HG03439 (cell line): Measurements from ENCODE around the gene ABCD1.
"Not testable (repeated sequence)": the region's sequence is repeated elsewhere in the genome, so short reads cannot be mapped to it uniquely, and the experiment has no call there.

Source experiments
- ATAC-seq: cut with Tn5 transposase; IDR thresholded peaks from one replicate; pipeline ENCODE4 v1.9.1; 2021; ENCODE audit warnings: mild to moderate bottlenecking, moderate library complexity; ENCODE audit not compliant: unreplicated experiment

Gene ABCD1

DNA sequence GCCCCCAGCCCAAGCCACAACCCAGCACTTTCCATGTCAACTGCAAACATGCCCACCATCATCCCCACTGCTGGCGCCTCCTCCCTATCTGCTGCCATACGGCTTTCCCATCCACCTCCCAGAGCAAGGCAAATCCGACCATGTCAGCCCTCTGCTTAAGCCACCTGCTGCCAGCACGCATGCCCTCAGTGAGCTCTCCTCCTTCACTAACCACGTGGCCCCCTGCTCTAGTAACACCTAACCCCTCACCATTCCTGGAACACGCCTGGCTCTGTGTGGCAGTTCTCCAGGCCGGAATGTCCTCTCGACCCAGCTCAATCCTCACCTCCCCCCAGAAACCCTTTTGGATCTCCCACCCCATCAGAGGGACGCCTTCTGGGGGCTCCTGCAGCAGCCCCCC lies 17.9 kb upstream of the ABCD1 start:
- no peak for ATAC-seq

- no peak for ATAC-seq
These were observed 17.2 kb upstream of the ABCD1 start for GRCh38 chrX:153707406-153707805.

GRCh38 chrX:153708415-153708814 lies 16.2 kb upstream of the ABCD1 start:
- ATAC-seq = no peak

DNA sequence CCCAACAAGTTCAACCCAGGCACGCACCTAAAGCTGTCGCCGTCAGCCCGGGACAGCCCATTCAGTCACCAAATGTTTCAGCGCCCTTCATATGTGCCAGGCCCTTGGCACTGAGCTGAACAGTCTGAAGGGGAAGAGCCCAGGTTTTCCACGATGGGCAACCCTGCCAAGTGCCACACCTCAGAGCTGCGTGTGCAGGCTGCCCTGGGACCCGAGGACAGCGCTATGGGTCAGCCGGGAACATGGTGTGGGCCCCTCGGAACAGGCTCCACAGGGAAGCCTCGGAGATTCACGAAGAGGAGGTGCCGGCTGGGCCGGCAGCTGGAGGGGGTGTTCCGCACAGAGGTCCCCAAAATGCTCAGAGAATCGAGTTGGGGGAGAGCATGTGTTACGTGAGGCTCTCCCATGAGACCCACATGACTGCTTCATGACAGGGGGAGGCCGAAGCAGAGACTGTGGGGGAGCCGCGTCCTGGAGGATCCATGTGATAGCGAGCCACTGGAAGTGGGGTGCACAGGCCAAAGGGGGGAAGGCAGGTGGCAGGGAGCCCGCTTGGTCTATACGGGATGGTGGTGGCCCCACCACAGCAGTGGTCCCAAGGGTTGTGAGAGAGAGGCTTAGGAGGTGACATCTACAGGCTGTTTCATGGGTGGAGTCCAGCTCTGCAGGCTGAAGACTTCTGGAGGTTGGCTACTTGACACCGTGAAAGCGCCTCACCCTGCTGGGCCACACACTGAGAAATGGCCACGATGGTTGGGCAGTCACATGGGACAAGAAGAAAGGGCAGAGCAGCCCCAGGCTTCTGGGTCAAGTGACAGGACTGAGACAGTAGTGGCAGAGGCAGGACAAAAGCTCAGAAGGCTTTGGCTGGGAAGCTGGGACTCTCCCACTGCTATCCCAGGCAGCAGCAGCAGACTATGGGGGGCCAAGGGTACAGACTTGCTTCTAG lies 14.7 kb upstream of the ABCD1 start:
- no peak for ATAC-seq

GRCh38 chrX:153714256-153714655 lies 10.4 kb upstream of the ABCD1 start:
- ATAC-seq = no peak

GRCh38 chrX:153717445-153717844 lies 7.2 kb upstream of the ABCD1 start:
- ATAC-seq = no peak

DNA sequence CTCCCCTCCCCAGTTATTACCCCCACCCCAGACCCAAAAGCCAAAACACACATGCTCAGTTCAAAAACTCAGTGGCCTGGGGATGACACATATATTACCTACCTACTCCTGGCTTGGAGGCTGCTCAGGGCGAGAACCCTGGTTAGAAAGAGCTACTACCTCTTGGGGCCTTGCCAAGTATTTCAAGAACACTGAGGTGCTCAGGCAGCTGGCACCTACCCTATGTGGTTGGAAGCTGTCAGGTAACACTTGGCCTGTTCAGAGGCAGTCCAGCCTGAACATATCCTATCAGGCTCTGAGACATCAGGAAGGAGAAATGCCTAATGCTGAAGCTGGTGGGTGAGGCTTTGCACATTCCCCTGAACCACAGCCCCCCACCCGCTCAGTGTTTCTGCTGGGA lies 5.4 kb upstream of the ABCD1 start:
- ATAC-seq = no peak

- no peak for ATAC-seq
These were observed 5.0 kb upstream of the ABCD1 start for GRCh38 chrX:153719701-153720100.

DNA sequence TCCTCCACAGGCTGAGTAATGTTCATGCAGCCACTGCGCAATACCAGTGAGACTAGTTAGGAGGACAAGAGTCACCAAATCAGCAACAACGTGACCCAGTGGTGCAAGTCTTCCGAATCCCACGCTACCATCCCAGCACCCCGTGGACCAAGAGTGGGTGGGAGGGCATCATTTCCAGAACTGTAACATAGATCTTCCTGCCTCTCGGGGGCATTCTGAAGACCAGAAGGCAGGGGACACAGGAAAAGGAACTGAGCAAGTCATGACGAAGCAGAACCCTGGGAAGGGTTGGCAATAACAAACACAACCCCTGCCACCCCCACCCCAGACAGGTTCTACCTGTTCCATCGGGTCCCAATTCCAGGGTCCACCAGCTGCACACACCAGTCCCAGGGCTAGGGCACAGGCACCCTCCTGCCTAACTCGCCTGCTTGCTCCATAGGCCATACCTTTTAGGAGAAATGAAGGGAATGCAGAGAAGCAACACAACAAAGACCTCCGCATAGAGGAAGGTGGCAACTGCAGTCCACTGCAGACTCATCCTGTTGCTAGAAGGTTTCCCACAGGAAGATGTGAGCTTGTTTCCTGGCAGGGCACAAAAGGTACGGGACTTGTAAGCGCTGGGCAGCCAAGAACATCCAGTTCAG lies 1.8 kb upstream of the ABCD1 start:
- no peak for ATAC-seq

- peak; percentile 34 for ATAC-seq
These were observed 1.1 kb upstream of the ABCD1 start for GRCh38 chrX:153723351-153724251.

GRCh38 chrX:153725039-153725831 lies 579 bp downstream of the ABCD1 start:
- no peak for ATAC-seq

DNA sequence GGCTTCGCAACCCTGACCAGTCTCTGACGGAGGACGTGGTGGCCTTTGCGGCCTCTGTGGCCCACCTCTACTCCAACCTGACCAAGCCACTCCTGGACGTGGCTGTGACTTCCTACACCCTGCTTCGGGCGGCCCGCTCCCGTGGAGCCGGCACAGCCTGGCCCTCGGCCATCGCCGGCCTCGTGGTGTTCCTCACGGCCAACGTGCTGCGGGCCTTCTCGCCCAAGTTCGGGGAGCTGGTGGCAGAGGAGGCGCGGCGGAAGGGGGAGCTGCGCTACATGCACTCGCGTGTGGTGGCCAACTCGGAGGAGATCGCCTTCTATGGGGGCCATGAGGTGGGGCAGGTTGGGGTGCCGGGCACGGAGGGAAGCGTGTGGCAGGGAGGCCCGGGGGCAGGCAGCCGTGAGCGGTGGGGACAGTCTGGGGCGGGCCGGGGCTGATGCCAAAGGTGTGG lies 1.2 kb downstream of the ABCD1 start:
- ATAC-seq = no peak

- peak; percentile 47 for ATAC-seq
These were observed 1.8 kb downstream of the ABCD1 start for GRCh38 chrX:153726286-153727122.

GRCh38 chrX:153727123-153727931 lies 2.7 kb downstream of the ABCD1 start:
- no peak for ATAC-seq

DNA sequence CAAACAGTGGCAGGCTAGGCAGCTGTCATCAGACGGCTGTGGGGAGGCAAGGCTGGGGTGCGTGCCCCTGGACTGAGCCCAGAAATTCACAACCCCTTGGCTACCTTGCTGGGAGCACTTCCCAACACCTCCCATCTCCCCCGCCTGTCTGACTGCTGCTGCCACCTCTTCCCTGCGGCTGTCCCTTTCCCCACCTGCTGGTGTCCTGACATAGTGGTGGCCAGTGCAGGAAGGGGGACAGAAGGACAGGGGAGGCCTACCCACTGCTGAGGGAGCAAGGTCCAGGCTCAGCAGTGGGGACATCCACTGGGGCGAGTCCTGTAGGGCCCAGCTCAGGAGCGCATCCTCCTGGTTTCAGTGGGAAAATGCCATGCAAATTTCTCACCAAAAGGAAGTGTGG lies 3.4 kb downstream of the ABCD1 start:
- no peak for ATAC-seq

- no peak for ATAC-seq
These were observed 4.4 kb downstream of the ABCD1 start for GRCh38 chrX:153728951-153729631.

DNA sequence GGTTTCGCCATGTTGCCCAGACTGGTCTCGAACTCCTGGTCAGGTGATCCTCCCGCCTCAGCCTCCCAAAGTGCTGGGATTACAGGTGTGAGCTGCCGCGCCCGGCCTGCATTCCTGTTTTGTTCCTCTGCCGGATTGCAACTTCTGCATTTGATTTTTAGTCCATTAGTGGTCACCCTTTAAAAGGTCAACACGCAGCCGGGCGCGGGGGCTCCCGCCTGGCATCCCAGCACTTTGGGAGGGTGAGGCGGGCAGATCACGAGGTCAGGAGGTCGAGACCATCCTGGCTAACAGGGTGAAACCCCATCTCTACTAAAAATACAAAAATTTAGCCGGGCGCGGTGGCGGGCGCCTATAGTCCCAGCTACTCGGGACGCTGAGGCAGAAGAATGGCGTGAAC lies 5.5 kb downstream of the ABCD1 start:
- ATAC-seq = not testable (repeated sequence)
